ENCODE measurements around the gene MYBPHL.

- TF ChIP-seq CTCF (IDR thresholded peaks at IDR 0.05) (no peak), POLR2A (IDR thresholded peaks at IDR 0.05) (no peak)
Observed at GRCh38 chr1:109280862-109281261, 25.9 kb downstream of the MYBPHL start.
